H9 (cell line): ENCODE results near the gene TENM3. TPM values are rescaled to one million over a fixed set of nuclear protein-coding genes. Genes with fewer than 3 reads are reported as not detected.

Experiments
- DNase-seq: peaks from one replicate; pipeline ENCODE4 v3.0.0-alpha.2; 2017
- H2AFZ ChIP-seq: one replicate; pipeline ENCODE4 v1.6.1; 2013; ENCODE audit warnings: mild to moderate bottlenecking, low read length, control low read depth, moderate library complexity
- H2AK5ac ChIP-seq: 2 replicates; pipeline ENCODE4 v1.6.1; 2013; ENCODE audit warnings: low read length, control low read depth, mixed read lengths; ENCODE audit not compliant: insufficient read length
- H2BK120ac ChIP-seq: one replicate; pipeline ENCODE4 v1.6.1; 2013; ENCODE audit warnings: low read depth, mild to moderate bottlenecking, low read length, control low read depth, inconsistent platforms; ENCODE audit not compliant: poor library complexity, severe bottlenecking
- H2BK12ac ChIP-seq: 2 replicates; pipeline ENCODE4 v1.6.1; 2013; ENCODE audit warnings: low read length, control low read depth, mixed read lengths, low read depth; ENCODE audit not compliant: insufficient read length
- H2BK15ac ChIP-seq: 2 replicates; pipeline ENCODE4 v1.6.1; 2013; ENCODE audit warnings: low read depth, low read length, control low read depth
- H2BK20ac ChIP-seq: one replicate; pipeline ENCODE4 v1.6.1; 2013; ENCODE audit warnings: low read depth, mild to moderate bottlenecking, low read length, control low read depth, inconsistent platforms; ENCODE audit not compliant: poor library complexity, severe bottlenecking
- H2BK5ac ChIP-seq: 2 replicates; pipeline ENCODE4 v1.6.1; 2013; ENCODE audit warnings: low read length, control low read depth, mixed read lengths; ENCODE audit not compliant: insufficient read length
- H3K14ac ChIP-seq: 2 replicates; pipeline ENCODE4 v1.6.1; 2013; ENCODE audit warnings: low read length, control low read depth; ENCODE audit not compliant: insufficient read depth
- H3K18ac ChIP-seq: 2 replicates; pipeline ENCODE4 v1.6.1; 2013; ENCODE audit warnings: low read depth, mild to moderate bottlenecking, mixed read lengths, low read length, control low read depth; ENCODE audit not compliant: insufficient read length
- H3K23ac ChIP-seq: 2 replicates; pipeline ENCODE4 v1.6.1; 2013; ENCODE audit warnings: low read length, control low read depth, mixed read lengths, low read depth; ENCODE audit not compliant: insufficient read length
- H3K23me2 ChIP-seq: 2 replicates; pipeline ENCODE4 v1.6.1; 2013; ENCODE audit warnings: low read depth, mild to moderate bottlenecking, mixed read lengths, low read length, control low read depth; ENCODE audit not compliant: insufficient read length, poor library complexity, severe bottlenecking
- H3K27ac ChIP-seq: 2 replicates; pipeline ENCODE4 v1.5.1; 2013; ENCODE audit warnings: low read length, control low read depth, mixed read lengths, low read depth; ENCODE audit not compliant: insufficient read length
- H3K27me3 ChIP-seq: 2 replicates; pipeline ENCODE4 v1.6.1; 2013; ENCODE audit warnings: low read length, control low read depth, inconsistent platforms; ENCODE audit not compliant: insufficient read depth
- H3K4ac ChIP-seq: 2 replicates; pipeline ENCODE4 v1.6.1; 2013; ENCODE audit warnings: low read depth, mild to moderate bottlenecking, control low read depth, inconsistent platforms, low read length, moderate library complexity
- H3K4me1 ChIP-seq: 2 replicates; pipeline ENCODE4 v1.6.1; 2013; ENCODE audit warnings: low read length, control low read depth, inconsistent platforms; ENCODE audit not compliant: insufficient read depth
- H3K4me2 ChIP-seq: 2 replicates; pipeline ENCODE4 v1.6.1; 2013; ENCODE audit warnings: low read length, control low read depth, mixed read lengths; ENCODE audit not compliant: insufficient read length, insufficient read depth
- H3K56ac ChIP-seq: 2 replicates; pipeline ENCODE4 v1.6.1; 2013; ENCODE audit warnings: low read depth, mild to moderate bottlenecking, mixed read lengths, low read length, control low read depth; ENCODE audit not compliant: insufficient read length
- H3K79me1 ChIP-seq: 2 replicates; pipeline ENCODE4 v1.6.1; 2013; ENCODE audit warnings: low read depth, mild to moderate bottlenecking, moderate library complexity, low read length, control low read depth, inconsistent platforms; ENCODE audit not compliant: insufficient read depth, poor library complexity, severe bottlenecking
- H3K79me2 ChIP-seq: 2 replicates; pipeline ENCODE4 v1.6.1; 2013; ENCODE audit warnings: low read length, control low read depth, inconsistent platforms; ENCODE audit not compliant: insufficient read depth
- H3K9ac ChIP-seq: 2 replicates; pipeline ENCODE4 v1.6.1; 2013; ENCODE audit warnings: low read length, control low read depth, mixed read lengths; ENCODE audit not compliant: insufficient read length; ENCODE audit errors: extremely low read depth
- H3K9me3 ChIP-seq: one replicate; pipeline ENCODE4 v1.6.1; 2013; ENCODE audit warnings: low read depth, low read length, inconsistent platforms; ENCODE audit not compliant: control insufficient read depth
- H3T11ph ChIP-seq: one replicate; pipeline ENCODE4 v1.6.1; 2013; ENCODE audit warnings: mild to moderate bottlenecking, low read length, control low read depth, inconsistent platforms
- H4K20me1 ChIP-seq: one replicate; pipeline ENCODE4 v1.6.1; 2013; ENCODE audit not compliant: control insufficient read depth, insufficient read length, insufficient read depth
- H4K5ac ChIP-seq: 2 replicates; pipeline ENCODE4 v1.6.1; 2013; ENCODE audit warnings: low read depth, mild to moderate bottlenecking, mixed read lengths, low read length, control low read depth; ENCODE audit not compliant: insufficient read length
- H4K8ac ChIP-seq: replicated peaks from 2 replicates; pipeline ENCODE4 v1.6.1; 2013; ENCODE audit warnings: low read length, control low read depth, mixed read lengths, low read depth; ENCODE audit not compliant: insufficient read length
- H4K91ac ChIP-seq: 2 replicates; pipeline ENCODE4 v1.6.1; 2013; ENCODE audit warnings: low read depth, mild to moderate bottlenecking, moderate library complexity, mixed read lengths, low read length, control low read depth; ENCODE audit not compliant: insufficient read length
- H3K27ac Mint-ChIP-seq, 3 experiments: 2 replicates in 2 of 3; 3 replicates in 1 of 3; pipeline ENCODE4 v1.8.0; 2020 to 2021; ENCODE audit warnings: mixed read lengths in 3 of 3, mild to moderate bottlenecking in 1 of 3, moderate library complexity in 1 of 3
- H3K27me3 Mint-ChIP-seq: 2 replicates; pipeline ENCODE4 v1.8.0; 2021; ENCODE audit warnings: low read depth, mild to moderate bottlenecking, moderate library complexity, mixed read lengths
- H3K36me3 Mint-ChIP-seq, 3 experiments: 2 replicates in 2 of 3; 3 replicates in 1 of 3; pipeline ENCODE4 v1.8.0; 2020 to 2021; ENCODE audit warnings: low read depth in 3 of 3, mixed read lengths in 3 of 3; ENCODE audit not compliant: insufficient read depth in 1 of 3
- H3K4me1 Mint-ChIP-seq, 2 experiments: 2 replicates each; pipeline ENCODE4 v1.8.0; 2020; ENCODE audit warnings: mixed read lengths in 2 of 2
- H3K4me3 Mint-ChIP-seq, 2 experiments: 2 replicates in 1 of 2; 3 replicates in 1 of 2; pipeline ENCODE4 v1.8.0; 2020 to 2021; ENCODE audit warnings: mild to moderate bottlenecking in 2 of 2, mixed read lengths in 2 of 2, moderate library complexity in 1 of 2
- H3K9me3 Mint-ChIP-seq, 2 experiments: 2 replicates in 1 of 2; 3 replicates in 1 of 2; pipeline ENCODE4 v1.8.0; 2020; ENCODE audit warnings: mild to moderate bottlenecking in 2 of 2, mixed read lengths in 2 of 2, moderate library complexity in 1 of 2
- CTCF ChIP-seq: fragments of 200-600 bp; sonication (generic); conservative IDR thresholded peaks from 3 replicates; pipeline ENCODE4 v1.8.0; 2021; ENCODE audit warnings: antibody characterized with exemption, mild to moderate bottlenecking
- WGBS: extraction: QIAGEN DNeasy Blood & Tissue Kit; methylation state at CpG from one replicate; pipeline ENCODE4 v1.1.7; 2013; ENCODE audit warnings: missing lambda C conversion rate, low lambda C conversion rate, mixed read lengths; ENCODE audit not compliant: insufficient read length; ENCODE audit errors: extremely low coverage; 5-methylcytosine and 5-hydroxymethylcytosine counted together
- total RNA-seq: library from RNA; stranded (reverse); gene quantifications from 2 replicates; pipeline ENCODE4 v1.2.1, GENCODE V29; 2021

Gene TENM3
- total RNA-seq, 1 experiment from 2014 or later, result 49.6 TPM

GRCh38 chr4:182640932-182641331, 397.7 kb downstream of the TENM3 start:
- Histone ChIP-seq H4K8ac (no peak overlapping the region), H3K4ac (no peak overlapping the region), H2AFZ (no peak overlapping the region), H3K18ac (no peak overlapping the region), H3K23me2 (no peaks in the 10 kb centered on the region), H3K27me3 (no peaks in the 10 kb centered on the region), H2BK20ac (no peak overlapping the region), H3K9ac (no peak overlapping the region), H2BK5ac (no peak overlapping the region), H3K79me1 (no peaks in the 10 kb centered on the region), H2BK120ac (no peak overlapping the region), H3K56ac (no peak overlapping the region), H2AK5ac (no peak overlapping the region), H3K4me1 (no peaks in the 10 kb centered on the region), H4K91ac (no peak overlapping the region), H3K4me2 (no peak overlapping the region), H3K14ac (no peak overlapping the region), H4K20me1 (no peaks in the 10 kb centered on the region), H3K23ac (no peak overlapping the region), H2BK15ac (no peak overlapping the region), H2BK12ac (no peak overlapping the region), H3T11ph (no peak overlapping the region), H3K27ac (no peak overlapping the region), H3K79me2 (no peaks in the 10 kb centered on the region), H4K5ac (no peak overlapping the region), H3K9me3 (no peaks in the 10 kb centered on the region)
- Mint-ChIP-seq H3K36me3 (peaks cover 13 to 16% (median 16%) of the 10 kb centered on the region in 3 experiments), H3K9me3 (peaks cover 4 to 7% of the 10 kb centered on the region in 2 experiments; a peak in 4 of 5 replicates), H3K27ac (peak overlapping the region in 1 of 3 experiments; percentile 59; a peak in 3 of 7 replicates), H3K4me3 (no peak overlapping the region), H3K27me3 (no peaks in the 10 kb centered on the region), H3K4me1 (no peaks in the 10 kb centered on the region)
- WGBS, result no CpG with 5 or more reads among the region's 8 CpGs
- no peak for DNase-seq
- no peak for TF ChIP-seq CTCF
